GM11168 (cell line): Measurements from ENCODE around the gene TRIM40.

ENCODE experiments used
- in situ Hi-C: fragments of 300-500 bp; cut with MboI; formaldehyde crosslinking; loops from one replicate; pipeline ENCODE4 v1.12.0; 2022; ENCODE audit warnings: low sequenced_read_pairs; ENCODE audit not compliant: unreplicated experiment

Gene TRIM40

DNA sequence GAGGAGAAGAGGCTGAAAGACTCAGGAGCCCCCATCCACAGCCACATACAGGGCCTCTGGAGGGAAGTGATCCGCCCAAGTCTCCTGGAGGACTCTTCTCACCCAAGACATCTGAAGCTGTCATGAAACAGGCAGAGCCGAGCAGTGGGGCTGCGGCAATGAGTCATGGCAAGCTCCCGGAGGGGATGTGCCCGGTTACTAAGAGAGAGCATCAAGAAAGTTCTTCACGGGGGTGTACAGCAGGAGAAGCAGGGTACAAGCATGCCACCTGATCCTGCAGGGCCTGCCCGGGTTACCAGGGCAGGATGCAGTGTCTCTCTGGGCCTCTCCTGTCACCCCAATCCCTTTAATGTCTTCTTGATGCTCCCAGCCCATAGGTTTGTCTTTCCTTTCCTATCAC, 56.1 kb downstream of the TRIM40 start:
- in situ Hi-C loops, result no loop called here

DNA sequence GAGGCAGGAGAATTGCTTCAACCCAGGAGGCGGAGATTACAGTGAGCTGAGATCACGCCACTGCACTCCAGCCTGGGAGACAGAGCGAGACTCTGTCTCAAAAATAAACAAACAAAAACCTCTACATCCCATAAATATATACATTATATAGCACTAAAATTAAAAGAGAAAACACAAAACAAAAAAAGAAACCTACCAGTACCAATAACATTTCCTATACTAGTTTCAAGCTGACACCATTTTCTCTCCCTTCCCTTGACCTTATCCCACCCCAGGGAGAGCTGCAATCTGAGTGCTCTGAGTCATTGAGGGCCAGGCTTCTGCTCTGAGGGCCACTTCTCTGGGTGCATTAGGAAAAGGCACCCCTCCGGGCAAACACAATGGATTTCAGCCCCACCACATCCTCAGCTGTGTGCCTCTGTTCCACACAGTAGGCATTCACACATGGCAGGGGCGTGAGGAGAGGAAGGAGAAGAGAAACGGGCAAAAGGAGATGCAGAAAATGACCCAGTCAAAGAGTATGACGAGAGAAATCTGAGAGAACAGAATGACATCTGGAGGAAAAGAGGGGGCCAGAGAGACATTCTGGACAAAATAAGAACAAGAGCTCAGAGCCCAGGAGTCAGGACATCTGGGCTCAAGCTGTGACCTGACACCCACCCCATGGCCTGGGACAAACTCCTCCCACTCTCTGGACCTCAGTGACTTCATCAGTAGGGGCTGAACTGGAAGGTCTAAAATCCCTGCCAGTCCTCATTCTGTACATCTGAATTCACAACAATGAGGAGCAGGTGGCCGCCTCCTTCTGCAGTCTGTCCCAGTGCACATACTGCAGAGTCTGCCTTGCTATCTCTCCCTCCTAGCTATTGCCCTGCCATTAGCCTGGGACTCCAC, 59.1 kb downstream of the TRIM40 start:
- in situ Hi-C loops, result no loop called here

DNA sequence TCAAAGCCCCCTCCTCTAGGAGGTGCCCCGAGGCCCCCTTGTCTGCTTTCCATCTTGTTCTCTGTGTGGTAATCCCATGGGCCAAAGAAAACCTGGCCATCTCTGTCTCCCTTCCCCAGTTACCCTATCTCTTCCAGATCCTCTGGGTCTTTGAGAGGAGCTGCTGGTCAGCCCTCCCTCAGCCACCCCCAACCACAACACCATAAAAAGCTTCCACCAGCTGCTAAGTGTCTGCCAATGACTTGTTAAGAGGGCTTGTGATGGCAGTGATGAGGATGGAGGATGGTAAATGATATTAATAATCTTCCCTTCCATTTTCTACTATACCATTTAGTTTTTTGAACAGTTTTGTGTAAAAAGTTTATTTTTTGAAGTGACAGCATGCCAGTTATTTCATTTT, 60.0 kb downstream of the TRIM40 start:
- in situ Hi-C loops, result no loop called here

DNA sequence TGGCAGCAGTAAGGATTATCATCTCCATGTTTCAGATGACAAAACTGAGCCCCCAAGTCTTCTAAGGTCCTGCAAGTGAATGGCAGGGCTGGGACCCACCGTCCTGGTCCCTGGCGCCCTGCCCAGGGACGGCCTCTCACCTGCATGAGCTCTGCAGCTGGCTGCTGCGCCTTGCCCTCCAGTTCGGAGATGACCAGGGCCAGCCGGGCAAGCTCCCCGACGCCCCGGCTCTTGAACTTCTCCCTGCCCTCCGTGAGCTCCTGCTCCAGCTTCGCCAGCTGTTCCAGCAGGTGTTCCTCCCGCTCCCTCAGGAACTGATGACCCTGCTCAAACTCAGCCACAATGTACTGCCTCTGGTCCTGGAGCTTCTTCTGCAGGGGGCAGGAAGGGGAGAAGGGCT, 60.4 kb downstream of the TRIM40 start:
- in situ Hi-C loops, result no loop called here
